Stimulated activated naive B cell treated with anti-CD40 and anti-IgM and Interleukin-4, amounts not matched to agents 10 μg/mL and 1 μg/mL and 100 μg/mL, for 72 hours (primary cell): ENCODE data around the gene NRSN1.

Experiments used
- ATAC-seq, 2 donors: fragments of 150-1000 bp; cut with Tn5 transposase; replicated peaks; 2 replicates each; pipeline ENCODE4 v1.10.0; 2021; ENCODE audit warnings: moderate library complexity in 1 of 2
- DNase-seq: peaks from one replicate; pipeline ENCODE4 v3.0.0; 2021
- H3K27ac Mint-ChIP-seq: one replicate; pipeline ENCODE4 v1.8.0; 2022; ENCODE audit warnings: mild to moderate bottlenecking, mixed read lengths
- H3K27me3 Mint-ChIP-seq, 2 donors: one replicate each; pipeline ENCODE4 v1.8.0; 2022; ENCODE audit warnings: mixed read lengths in 2 of 2
- H3K36me3 Mint-ChIP-seq, 2 donors: one replicate each; pipeline ENCODE4 v1.8.0; 2022; ENCODE audit warnings: mixed read lengths in 2 of 2, mild to moderate bottlenecking in 1 of 2
- H3K4me1 Mint-ChIP-seq, 2 donors: one replicate each; pipeline ENCODE4 v1.8.0; 2022; ENCODE audit warnings: mixed read lengths in 2 of 2, mild to moderate bottlenecking in 1 of 2
- H3K4me3 Mint-ChIP-seq, 2 donors: one replicate each; pipeline ENCODE4 v1.8.0; 2022; ENCODE audit warnings: mild to moderate bottlenecking in 2 of 2, mixed read lengths in 2 of 2, moderate library complexity in 1 of 2
- H3K9me3 Mint-ChIP-seq, 2 donors: one replicate each; pipeline ENCODE4 v1.8.0; 2022; ENCODE audit warnings: mixed read lengths in 2 of 2, mild to moderate bottlenecking in 1 of 2

The NRSN1 gene

GRCh38 chr6:24149296-24149695 lies 23.3 kb downstream of the NRSN1 start:
- peaks cover 0 to 7% of the 10 kb centered on the region in 2 donors for H3K27me3 Mint-ChIP-seq

GRCh38 chr6:24149836-24150235 lies 23.8 kb downstream of the NRSN1 start:
- H3K36me3 Mint-ChIP-seq: no peaks in the 10 kb centered on the region
- no peak overlapping the region for H3K4me3 Mint-ChIP-seq
- ATAC-seq (no peak), DNase-seq (no peak)
- no peaks in the 10 kb centered on the region for H3K4me1 Mint-ChIP-seq
- no peak overlapping the region for H3K27ac Mint-ChIP-seq
- peaks cover 0 to 1% of the 10 kb centered on the region in 2 donors for H3K9me3 Mint-ChIP-seq
- peaks cover 0 to 7% of the 10 kb centered on the region in 2 donors for H3K27me3 Mint-ChIP-seq

More at GRCh38 chr6:24149296-24149695, 23.3 kb downstream of the NRSN1 start:
- no peak overlapping the region for H3K4me3 Mint-ChIP-seq
- no peak for ATAC-seq
- H3K36me3 Mint-ChIP-seq: no peaks in the 10 kb centered on the region
- H3K9me3 Mint-ChIP-seq: peaks cover 0 to 1% of the 10 kb centered on the region in 2 donors
- no peaks in the 10 kb centered on the region for H3K4me1 Mint-ChIP-seq
- H3K27ac Mint-ChIP-seq: no peak overlapping the region
- DNase-seq: no peak

DNA sequence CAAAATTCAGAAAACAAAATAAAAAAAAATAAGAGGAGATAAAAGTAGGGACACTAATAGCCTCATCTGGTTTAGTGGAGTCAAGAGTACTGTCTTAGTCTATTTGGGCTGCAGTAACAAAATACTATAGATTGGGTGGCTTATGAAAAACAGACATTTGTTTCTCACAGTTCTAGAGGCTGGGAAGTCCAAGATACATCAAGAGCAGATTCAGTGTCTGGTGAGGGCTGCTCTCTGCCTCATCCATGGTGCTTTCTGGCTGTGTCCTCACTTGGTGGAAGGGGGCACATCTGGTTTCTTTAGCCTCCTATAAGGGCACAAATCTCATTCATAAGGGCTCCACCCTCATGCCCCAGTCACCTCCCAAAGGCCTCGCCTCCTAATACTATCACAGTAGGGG lies 26.0 kb downstream of the NRSN1 start:
- no peak for ATAC-seq
- Mint-ChIP-seq H3K27ac (no peak overlapping the region), H3K36me3 (no peaks in the 10 kb centered on the region), H3K4me3 (no peak overlapping the region), H3K4me1 (no peaks in the 10 kb centered on the region), H3K27me3 (peaks cover 0 to 7% of the 10 kb centered on the region in 2 donors), H3K9me3 (peaks cover 0 to 1% of the 10 kb centered on the region in 2 donors)
- DNase-seq: no peak

GRCh38 chr6:24154121-24154520 lies 28.1 kb downstream of the NRSN1 start:
- no peak overlapping the region for H3K27ac Mint-ChIP-seq
- H3K4me1 Mint-ChIP-seq: no peaks in the 10 kb centered on the region
- peaks cover 0 to 1% of the 10 kb centered on the region in 2 donors for H3K9me3 Mint-ChIP-seq
- peaks cover 0 to 11% of the 10 kb centered on the region in 2 donors for H3K27me3 Mint-ChIP-seq
- no peak overlapping the region for H3K4me3 Mint-ChIP-seq
- DNase-seq (no peak), ATAC-seq (no peak)
- H3K36me3 Mint-ChIP-seq: no peaks in the 10 kb centered on the region

- Mint-ChIP-seq H3K4me3 (no peak overlapping the region), H3K27ac (no peak overlapping the region), H3K4me1 (no peaks in the 10 kb centered on the region), H3K9me3 (no peaks in the 10 kb centered on the region), H3K36me3 (no peaks in the 10 kb centered on the region), H3K27me3 (peaks cover 0 to 4% of the 10 kb centered on the region in 2 donors)
- ATAC-seq: no peak
- DNase-seq: no peak
Measured at GRCh38 chr6:24157886-24158285, 31.9 kb downstream of the NRSN1 start.

DNA sequence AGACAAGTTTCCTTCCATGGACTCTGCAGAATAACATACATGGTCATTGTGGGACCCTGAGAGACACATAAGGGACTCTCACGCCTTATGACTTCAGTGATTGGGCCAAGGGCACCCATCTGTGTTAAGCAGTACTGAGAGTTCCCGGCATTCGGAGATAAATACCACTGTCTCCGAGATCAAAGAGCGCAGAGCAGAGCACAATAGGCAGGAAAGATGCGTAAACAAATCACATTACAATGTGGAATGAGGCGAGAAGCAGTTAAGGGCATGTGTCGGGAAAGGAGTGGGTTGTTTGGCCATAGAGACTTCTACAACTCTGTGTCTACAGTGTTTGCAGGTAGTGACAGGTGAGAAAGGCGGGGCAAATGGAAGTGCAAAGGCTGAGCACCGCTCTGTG lies 57.6 kb downstream of the NRSN1 start:
- Mint-ChIP-seq H3K27ac (no peak overlapping the region), H3K4me3 (no peak overlapping the region), H3K4me1 (no peaks in the 10 kb centered on the region), H3K27me3 (peaks cover 0 to 4% of the 10 kb centered on the region in 2 donors), H3K9me3 (peaks cover 1 to 5% of the 10 kb centered on the region in 2 donors), H3K36me3 (no peaks in the 10 kb centered on the region)
- no peak for ATAC-seq
- DNase-seq: no peak

GRCh38 chr6:24186349-24186748 lies 60.3 kb downstream of the NRSN1 start:
- Mint-ChIP-seq H3K4me1 (no peaks in the 10 kb centered on the region), H3K27me3 (peaks cover under 1 to 4% of the 10 kb centered on the region in 2 donors), H3K4me3 (no peak overlapping the region), H3K36me3 (no peaks in the 10 kb centered on the region), H3K9me3 (peaks cover under 1 to 5% of the 10 kb centered on the region in 2 donors), H3K27ac (no peak overlapping the region)
- DNase-seq: no peak
- no peak for ATAC-seq

- H3K27me3 Mint-ChIP-seq: peaks cover 5 to 10% of the 10 kb centered on the region in 2 donors
- H3K27ac Mint-ChIP-seq: no peak overlapping the region
- no peak for ATAC-seq
- H3K36me3 Mint-ChIP-seq: no peaks in the 10 kb centered on the region
- no peak overlapping the region for H3K4me3 Mint-ChIP-seq
- peaks cover 2 to 3% of the 10 kb centered on the region in 2 donors for H3K9me3 Mint-ChIP-seq
- H3K4me1 Mint-ChIP-seq: no peaks in the 10 kb centered on the region
- no peak for DNase-seq
Measured at GRCh38 chr6:24187965-24188577, 62.1 kb downstream of the NRSN1 start.

DNA sequence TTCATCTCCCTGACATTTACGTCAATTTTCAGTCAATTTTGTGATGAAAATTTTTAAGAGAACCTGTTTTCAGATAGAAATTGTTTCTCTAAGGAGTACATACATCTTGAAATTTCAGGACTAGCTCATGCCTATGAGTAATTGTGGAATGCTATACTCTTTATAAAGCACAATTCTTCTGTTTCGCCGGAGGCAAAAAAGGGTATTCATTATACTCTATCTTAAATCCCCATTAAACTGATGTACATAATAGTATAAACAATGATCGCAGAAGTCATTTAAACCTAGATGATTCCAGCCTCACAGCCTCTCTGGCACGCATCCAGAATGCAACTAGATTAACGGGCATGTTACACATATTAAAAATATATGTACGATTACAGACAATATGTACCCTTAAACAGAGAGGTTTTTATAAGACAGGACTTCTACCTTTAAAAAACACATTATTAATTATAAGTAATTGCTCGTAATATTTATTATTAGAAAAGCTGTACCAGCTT lies 62.6 kb downstream of the NRSN1 start:
- no peaks in the 10 kb centered on the region for H3K36me3 Mint-ChIP-seq
- H3K27me3 Mint-ChIP-seq: peaks cover 5 to 9% of the 10 kb centered on the region in 2 donors
- no peak for ATAC-seq
- no peak overlapping the region for H3K27ac Mint-ChIP-seq
- DNase-seq: no peak
- H3K4me1 Mint-ChIP-seq: no peaks in the 10 kb centered on the region
- H3K9me3 Mint-ChIP-seq: peaks cover 0 to 3% of the 10 kb centered on the region in 2 donors
- H3K4me3 Mint-ChIP-seq: no peak overlapping the region

- Mint-ChIP-seq H3K27ac (no peak overlapping the region), H3K4me1 (no peaks in the 10 kb centered on the region), H3K27me3 (peaks cover 13 to 18% of the 10 kb centered on the region in 2 donors), H3K4me3 (no peak overlapping the region), H3K9me3 (peaks cover 0 to 3% of the 10 kb centered on the region in 2 donors), H3K36me3 (no peaks in the 10 kb centered on the region)
- DNase-seq (no peak), ATAC-seq (no peak)
Measured at GRCh38 chr6:24191346-24191745, 65.3 kb downstream of the NRSN1 start.

DNA sequence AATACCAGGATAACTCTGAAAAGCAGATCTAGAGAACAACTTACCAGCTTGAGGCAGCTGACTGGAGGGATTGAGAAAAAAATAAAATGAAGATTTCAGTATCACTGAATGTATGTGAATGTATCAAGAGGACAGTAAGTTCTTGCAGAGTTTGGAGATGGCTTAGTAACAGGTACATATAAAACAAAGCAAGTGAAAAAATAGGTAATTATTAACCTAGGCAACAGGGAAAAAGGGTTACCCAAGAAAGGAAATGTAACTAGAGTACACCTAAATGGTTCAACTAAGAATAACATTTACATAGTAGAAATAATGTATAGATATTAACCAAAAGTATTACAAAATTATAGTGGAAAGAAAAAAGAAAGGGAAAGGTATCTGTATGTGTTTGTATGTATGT lies 67.3 kb downstream of the NRSN1 start:
- ATAC-seq (no peak), DNase-seq (no peak)
- peaks cover 15 to 18% of the 10 kb centered on the region in 2 donors for H3K27me3 Mint-ChIP-seq
- no peak overlapping the region for H3K27ac Mint-ChIP-seq
- no peaks in the 10 kb centered on the region for H3K36me3 Mint-ChIP-seq
- no peaks in the 10 kb centered on the region for H3K4me1 Mint-ChIP-seq
- H3K4me3 Mint-ChIP-seq: no peak overlapping the region
- peaks cover 0 to 3% of the 10 kb centered on the region in 2 donors for H3K9me3 Mint-ChIP-seq

DNA sequence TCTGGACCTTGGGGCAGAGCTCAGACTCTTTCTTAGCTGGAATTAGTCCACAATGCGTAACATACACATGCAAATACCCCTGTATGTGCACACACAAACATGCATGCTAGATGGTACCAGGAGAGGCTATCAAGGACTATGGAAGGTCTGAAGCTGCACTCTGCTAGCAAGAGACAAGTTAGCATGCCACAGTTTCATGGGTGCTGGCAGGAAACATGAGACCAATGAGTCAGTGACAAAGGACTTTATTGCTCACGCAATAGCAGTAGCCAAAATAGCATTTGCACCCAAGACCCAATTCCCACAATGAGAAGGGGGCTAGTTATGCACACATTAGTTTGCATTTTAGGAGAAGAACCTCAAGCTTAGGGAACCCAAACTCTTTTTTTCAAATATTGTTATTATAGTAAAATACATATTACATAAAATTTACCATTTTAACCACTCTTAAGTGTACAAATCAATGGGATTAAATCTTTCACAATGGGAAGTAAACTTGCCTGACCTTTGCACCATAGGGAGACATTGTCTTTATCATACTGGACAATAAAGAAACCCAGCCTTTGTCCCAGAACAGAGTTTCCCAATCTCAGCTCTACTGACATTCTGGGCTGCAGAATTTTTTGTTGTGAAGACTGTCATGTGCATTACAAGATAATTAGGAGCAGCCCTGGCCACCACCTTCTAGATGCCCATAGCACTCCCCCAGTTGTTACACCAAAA lies 69.1 kb downstream of the NRSN1 start:
- Mint-ChIP-seq H3K9me3 (peaks cover 0 to 3% of the 10 kb centered on the region in 2 donors), H3K27ac (no peak overlapping the region), H3K4me1 (no peaks in the 10 kb centered on the region), H3K27me3 (peaks cover 26 to 28% of the 10 kb centered on the region in 2 donors), H3K4me3 (no peak overlapping the region), H3K36me3 (no peaks in the 10 kb centered on the region)
- ATAC-seq (no peak), DNase-seq (no peak)

- Mint-ChIP-seq H3K36me3 (no peaks in the 10 kb centered on the region), H3K4me3 (no peak overlapping the region), H3K4me1 (no peaks in the 10 kb centered on the region), H3K9me3 (peaks cover 0 to 3% of the 10 kb centered on the region in 2 donors), H3K27ac (no peak overlapping the region), H3K27me3 (peaks cover 31 to 32% of the 10 kb centered on the region in 2 donors)
- no peak for ATAC-seq
- no peak for DNase-seq
Measured at GRCh38 chr6:24195836-24196597, 70.0 kb downstream of the NRSN1 start.
